Hepatocyte (in vitro differentiated cells): ENCODE results near the gene CLEC2A.

ENCODE experiments used
- EZH2 ChIP-seq: fragments of 200-600 bp; sonication (generic); IDR thresholded peaks from 2 replicates; pipeline ENCODE4 v1.6.1; 2016; ENCODE audit warnings: antibody characterized with exemption, mild to moderate bottlenecking, borderline replicate concordance
- EZH2phosphoT487 ChIP-seq: fragments of 200-600 bp; sonication (generic); IDR thresholded peaks from one replicate; pipeline ENCODE4 v1.6.1; 2018; ENCODE audit warnings: antibody characterized with exemption, mild to moderate bottlenecking, low read depth, moderate library complexity; ENCODE audit not compliant: unreplicated experiment, severe bottlenecking
- TF ChIP-seq, protein P1 (sequence below): fragments of 200-600 bp; sonication (generic); IDR thresholded peaks from 2 replicates; pipeline ENCODE4 v1.5.1; 2016; ENCODE audit warnings: antibody characterized with exemption, mild to moderate bottlenecking; ENCODE audit not compliant: poor library complexity

DNA sequence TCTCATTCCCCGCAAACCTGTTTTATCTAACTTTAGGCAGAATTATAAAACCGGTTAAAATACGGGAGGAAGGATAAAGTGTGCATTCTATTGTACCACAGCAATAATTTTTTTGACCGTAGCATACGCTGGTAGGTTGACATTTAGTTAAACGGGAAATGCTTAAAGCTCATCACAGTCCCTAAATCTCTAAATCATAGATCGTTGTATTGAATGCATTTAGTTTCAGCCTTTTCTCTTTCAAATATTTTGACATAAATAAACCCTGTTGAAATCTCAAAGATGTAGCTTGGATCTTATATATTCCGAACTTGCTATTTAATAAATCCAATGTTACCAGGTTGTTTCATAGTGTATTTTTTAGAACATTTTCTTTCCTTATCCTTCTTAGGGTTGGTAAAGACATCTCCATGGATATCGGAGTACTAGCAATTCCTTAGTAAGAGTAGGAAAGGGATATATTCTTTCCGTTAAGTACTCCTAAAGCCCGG lies 63.8 kb downstream of the CLEC2A start:
- TF ChIP-seq EZH2 (no peak), EZH2phosphoT487 (no peak)
- TF ChIP-seq, protein P1, sequence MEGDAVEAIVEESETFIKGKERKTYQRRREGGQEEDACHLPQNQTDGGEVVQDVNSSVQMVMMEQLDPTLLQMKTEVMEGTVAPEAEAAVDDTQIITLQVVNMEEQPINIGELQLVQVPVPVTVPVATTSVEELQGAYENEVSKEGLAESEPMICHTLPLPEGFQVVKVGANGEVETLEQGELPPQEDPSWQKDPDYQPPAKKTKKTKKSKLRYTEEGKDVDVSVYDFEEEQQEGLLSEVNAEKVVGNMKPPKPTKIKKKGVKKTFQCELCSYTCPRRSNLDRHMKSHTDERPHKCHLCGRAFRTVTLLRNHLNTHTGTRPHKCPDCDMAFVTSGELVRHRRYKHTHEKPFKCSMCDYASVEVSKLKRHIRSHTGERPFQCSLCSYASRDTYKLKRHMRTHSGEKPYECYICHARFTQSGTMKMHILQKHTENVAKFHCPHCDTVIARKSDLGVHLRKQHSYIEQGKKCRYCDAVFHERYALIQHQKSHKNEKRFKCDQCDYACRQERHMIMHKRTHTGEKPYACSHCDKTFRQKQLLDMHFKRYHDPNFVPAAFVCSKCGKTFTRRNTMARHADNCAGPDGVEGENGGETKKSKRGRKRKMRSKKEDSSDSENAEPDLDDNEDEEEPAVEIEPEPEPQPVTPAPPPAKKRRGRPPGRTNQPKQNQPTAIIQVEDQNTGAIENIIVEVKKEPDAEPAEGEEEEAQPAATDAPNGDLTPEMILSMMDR, result no peak
